HG03442 (cell line): ENCODE results near the gene SGMS1.
"Not testable (repeated sequence)": the region's sequence is repeated elsewhere in the genome, so short reads cannot be mapped to it uniquely, and the experiment has no call there.

ENCODE experiments used
- ATAC-seq: cut with Tn5 transposase; IDR thresholded peaks from one replicate; pipeline ENCODE4 v1.9.1; 2021; ENCODE audit warnings: mild to moderate bottlenecking, moderate library complexity; ENCODE audit not compliant: unreplicated experiment

SGMS1 gene

DNA sequence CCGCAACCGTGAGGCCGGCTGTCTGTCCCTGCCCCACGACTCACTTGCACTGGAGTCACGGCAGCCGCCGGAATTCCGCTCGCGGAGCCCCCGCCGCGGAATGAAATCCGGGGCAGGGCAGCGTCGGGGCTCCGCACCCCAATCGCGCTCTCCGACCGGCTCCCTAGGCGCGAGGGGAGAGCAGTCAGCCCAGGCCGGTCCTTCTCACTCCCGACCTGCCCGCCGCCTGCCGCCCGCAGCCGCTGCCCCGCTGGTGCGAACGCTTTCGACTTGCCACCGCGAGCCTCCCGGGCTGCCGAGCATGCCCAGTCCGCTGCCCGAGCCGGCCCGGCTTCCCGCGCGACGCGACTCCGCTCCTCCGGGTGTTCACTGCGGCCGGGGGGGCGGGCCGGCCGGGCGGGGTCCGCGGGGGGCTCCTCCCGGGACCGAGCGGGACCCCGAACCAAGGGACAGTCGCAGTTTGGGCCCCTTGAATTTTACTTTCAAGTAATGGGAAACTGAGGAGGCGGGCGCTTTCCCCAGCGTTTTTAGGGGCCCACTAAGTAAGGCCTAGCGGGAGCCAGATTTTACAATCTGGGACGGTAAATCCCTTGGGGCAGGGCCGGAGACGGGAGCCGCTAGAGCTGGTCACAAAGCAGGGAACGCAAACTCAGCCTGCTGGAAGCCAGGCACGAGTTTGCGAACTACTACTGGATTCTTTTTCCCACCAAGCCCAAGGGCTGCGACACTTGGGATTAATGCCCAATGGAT is at the start of gene SGMS1:
SGMS1 (minus strand) TSS at position 294 of the 750 bp plus-strand sequence. CDS start 279,842 bp downstream, outside the sequence.
- ATAC-seq = peak; percentile 28

DNA sequence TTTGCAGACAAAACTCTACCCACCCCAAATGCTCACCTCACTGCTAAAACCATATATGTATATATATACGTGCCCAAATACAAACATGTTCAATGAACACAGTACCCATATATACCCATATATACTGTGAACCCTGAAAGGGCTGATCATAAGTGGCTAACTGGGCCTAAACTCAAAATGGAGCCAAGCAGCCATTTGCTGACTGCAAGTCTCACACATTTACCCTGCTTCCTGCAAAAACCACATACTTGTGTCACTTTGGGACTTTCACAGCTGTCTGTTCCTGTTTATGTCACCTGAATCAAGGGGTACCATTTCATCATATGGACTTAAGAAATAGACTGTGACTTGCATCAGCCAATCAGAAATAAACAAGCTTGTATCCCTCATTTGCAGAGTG is 48.4 kb upstream of the SGMS1 start:
- peak; percentile 58 for ATAC-seq

DNA sequence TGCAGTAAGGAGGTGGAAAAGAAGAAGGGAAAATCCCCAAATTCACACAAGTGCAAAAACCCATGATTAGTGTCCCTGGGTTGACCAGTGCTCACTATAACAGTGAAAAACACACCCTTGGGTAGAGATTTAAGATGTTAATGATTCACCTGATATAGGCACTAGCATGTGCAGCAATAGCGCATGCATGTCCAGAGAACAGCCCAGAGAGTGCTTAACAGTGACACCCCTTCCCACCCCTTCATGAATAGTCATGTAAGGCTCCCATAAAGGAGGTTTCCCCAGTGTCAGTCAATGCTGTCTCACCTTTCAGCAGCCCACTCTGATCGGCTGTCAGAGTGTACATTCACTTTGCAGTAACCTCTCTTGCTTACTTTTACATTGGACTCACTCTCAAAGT is 47.9 kb upstream of the SGMS1 start:
- not testable (repeated sequence) for ATAC-seq

DNA sequence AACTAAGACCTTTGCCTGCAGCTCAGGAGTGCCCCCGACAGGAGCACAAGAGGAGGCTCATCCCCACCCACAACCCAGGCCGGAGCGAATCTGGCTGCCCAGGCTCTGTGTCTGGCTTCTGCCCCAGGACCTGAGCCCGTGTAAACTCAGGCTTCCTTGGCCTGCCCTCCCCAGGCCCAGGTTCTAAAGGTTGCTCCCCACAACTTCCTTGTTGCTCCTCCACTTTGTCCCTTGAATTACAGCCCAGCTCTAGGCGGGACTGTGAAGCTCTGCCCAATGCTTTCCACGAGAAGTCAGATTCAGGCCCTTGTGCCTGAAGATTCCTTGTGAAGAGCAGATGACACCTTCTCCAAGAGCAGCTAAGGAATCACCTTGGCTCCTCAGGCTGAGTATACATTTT is 46.2 kb upstream of the SGMS1 start:
- ATAC-seq = not testable (repeated sequence)

DNA sequence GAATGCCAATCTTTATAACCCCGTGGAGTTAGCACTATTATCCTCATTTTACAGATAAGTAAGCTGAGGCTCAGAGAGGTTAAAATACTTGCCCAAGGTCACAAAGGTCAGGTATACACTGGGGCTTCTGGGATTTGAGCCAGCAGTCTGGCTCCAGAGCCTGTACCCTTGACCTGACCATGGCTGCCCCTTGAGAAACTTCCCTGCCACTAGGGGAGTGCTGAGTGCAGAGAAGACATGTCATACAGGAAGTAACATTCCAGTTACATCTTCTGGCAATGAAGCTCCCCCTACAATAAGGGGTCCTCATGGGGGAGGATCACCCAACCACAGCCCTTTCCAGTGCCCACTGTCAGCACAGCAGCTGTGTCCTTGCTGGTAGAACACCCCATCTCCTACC is 43.6 kb upstream of the SGMS1 start:
- ATAC-seq = not testable (repeated sequence)

DNA sequence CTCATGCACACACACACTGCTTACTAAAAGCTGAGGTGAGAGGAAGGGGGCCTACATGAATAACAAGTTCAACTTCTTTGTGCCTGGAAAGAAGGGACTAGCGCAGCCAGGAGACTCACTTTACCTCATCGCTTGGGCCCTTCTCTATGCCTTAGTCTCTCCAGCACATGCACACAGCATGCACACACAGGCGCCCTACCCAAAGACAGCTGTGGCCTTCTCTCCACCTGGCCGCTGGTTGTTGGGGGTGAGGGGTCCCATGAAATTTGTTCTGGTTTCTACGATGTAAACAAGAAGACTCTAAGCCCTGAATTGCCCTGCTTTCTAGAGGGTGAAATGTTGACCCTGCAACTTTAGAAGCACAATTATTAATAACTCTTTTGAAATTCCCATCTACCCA is 38.7 kb upstream of the SGMS1 start:
- not testable (repeated sequence) for ATAC-seq

DNA sequence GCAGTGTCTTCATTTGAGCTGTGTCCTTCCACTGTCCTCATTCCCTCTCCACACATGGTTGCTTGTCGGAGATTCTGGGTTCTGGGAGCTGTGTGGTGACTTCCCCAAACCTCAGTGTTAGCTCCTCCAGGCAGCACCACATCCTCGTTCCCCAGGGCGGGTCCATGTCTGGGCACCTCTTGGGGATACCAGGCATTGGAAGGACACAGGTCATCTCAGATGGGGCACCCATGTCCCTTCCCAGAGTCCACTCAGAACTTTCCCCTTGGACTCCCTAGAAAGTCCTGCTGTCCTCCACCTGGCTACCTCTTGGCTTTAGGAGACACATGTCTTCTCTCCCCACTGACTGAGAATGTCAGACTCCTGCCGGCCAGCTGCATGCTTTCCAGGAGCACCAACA is 37.8 kb upstream of the SGMS1 start:
- ATAC-seq = not testable (repeated sequence)

DNA sequence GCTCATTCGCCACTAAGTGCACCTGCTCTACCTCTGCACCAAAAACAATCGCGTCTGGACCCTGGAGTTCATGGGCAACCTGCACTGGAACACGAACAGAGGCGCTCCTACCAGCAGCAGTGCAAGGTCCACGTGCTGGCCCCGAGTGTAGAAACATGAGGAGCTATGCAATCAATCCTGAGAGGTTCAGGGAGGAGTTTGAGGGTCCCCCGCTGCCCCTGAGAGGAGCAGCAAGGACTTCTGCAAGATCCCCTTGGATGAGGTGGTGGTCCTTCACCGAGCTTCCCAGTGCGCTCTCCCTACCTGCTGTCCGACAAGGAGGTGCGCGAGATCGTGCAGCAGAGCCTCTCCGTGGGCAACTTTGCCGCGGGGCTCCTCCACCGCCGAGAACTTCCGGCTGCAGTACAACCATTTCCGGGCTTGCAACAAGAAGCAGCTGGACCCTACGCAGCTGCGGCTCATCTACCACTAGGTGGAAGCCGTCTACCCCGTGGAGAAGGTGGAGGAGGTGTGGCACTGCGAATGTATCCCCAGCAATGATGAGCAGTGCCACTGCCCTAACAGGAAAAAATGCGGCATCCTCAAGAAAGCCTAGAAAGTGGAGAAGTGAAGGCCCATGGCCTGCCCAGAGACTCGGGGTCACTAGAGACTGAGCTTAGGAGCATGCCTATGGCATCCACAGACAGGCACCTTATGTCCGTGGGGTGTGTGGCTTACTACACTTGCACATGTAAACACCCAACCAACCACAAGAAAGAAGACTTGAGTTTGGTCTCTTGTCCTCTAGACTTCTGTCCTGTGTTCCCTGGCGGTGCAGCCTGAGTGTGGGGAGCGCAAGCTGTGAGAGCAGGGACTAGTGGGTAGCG is 36.3 kb upstream of the SGMS1 start:
- peak; percentile 99 for ATAC-seq

DNA sequence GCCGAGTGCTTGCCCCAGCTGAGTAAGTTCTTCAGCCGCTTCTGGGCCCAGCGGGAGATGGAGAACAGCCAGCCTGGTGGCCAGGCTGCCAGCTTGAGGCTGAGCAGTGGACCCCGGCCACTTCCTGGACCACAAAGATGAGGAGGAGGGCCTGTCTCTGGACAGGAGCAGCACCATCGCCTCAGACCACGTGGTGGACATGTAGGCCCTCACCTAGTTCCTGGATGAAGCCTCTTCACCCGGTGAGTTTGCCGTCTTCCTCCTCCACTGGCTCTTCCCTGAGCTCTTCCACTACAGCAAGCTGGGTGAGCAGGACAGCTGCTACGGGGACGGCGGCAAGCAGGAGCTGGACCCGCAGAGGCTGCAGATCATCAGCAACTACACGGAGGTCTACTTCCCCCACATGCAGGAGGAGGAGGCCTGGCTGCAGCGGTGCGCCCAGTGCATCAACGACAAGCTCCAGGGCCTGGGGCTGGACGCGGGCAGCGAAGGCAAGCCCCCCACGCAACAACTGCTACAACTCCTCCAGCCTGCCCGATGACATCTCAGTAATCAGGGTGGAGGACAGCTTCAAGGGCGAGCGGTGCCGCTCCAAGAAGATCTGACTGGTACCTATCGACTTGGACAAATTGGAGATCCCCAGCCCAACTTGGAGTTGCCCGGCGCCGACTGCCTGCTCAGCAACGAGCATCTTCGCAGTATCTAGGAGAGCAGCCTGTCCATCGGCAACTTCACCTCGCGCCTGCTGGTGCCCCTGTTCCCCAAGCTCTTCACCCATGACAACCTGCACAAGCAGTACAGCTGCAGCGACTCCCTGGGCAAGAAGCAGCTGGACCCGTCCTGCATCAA is 35.5 kb upstream of the SGMS1 start:
- ATAC-seq = not testable (repeated sequence)

DNA sequence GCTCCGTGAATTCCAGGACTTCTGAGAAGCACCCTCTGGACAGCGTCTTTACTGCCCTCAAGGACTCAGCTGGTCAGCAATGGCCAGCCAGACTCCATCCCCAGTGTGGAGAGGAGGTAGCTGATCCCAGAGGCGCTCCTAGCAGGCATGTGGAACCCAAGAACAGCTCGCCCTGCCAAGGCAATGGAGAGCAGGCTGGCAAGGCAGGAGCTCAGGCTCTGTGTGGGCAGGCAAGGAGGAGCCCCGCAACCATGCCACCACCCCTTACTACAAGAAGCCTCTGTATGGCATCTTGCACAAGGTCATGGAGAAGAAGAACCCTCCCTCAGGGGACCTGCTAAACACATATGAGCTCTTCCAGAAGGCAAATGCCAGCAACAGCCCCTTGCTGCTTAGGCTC is 34.4 kb upstream of the SGMS1 start:
- ATAC-seq = no peak

DNA sequence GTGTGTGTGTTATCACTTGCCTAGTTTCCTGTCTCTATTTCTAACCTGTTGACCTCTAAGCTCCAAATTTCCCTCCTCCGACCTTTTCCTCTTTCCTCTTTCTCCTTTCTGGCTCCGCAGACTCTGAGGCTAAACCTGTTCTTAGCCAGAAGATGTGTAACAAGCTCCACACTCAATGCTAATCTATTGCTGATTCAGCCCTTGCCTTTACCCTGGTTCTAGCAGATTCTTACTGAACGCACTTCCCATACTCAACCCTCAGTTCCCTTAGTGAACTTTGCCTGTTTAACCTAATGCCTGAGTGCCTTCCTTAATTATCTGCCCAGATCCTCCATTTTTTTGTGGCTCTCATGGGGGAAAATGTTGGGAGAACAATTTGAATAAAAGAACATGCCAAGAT is 30.0 kb upstream of the SGMS1 start:
- no peak for ATAC-seq

DNA sequence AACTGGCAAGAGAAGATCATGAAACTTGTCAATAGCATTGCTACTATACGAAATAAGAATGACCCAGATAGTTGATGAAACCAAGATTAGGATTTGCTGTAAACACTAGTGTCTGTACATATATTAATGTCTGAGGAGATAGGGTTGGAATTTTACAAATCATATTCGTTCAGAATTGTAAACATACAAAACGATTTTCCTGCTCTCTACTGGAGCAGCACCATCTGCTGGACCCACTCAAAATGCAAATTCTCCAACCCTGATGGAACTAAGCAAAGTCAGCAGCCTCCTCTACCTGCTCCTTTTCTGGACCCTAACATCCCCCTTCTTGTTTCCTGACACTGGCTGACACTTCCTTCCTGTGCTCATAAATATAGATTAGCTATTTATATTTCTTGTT is 29.4 kb upstream of the SGMS1 start:
- peak; percentile 34 for ATAC-seq

DNA sequence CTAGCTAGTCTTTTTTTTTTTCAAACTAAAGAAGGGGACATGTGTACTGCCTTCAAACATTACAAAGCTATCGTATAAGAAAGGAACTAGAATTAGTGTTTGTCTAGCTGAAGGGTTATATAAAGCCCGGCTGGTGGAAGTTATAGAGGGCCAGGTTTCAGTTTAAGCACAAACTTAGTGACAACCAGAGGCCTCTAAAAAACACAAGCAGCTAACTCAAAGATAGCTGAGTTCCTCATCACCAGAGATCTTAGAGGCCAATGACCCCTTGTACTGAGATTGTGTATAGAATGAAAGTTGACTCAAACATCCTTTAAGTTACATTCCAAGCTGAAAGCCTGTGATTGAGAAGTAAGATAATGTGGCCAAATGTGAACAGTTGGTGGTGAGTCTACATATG is 28.1 kb upstream of the SGMS1 start:
- no peak for ATAC-seq

DNA sequence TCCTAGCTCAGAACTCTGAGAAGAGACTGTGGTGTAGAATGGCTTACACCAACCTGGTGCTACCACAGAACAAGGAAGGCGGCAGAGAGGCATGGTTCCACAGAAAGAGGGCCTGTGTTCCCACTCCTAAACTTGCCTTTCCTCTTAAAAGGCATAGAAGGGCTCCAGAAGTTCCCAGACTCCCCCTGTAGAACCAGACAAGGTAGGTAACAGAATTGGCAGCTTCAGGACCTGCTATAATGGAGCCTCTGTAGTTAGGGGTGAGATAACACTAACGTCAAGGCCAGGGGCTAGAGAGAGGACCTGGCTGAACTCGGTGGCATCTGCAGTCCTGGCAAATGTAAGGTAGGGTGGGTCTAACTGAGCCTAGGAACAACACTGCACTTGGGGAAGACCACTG is 26.7 kb upstream of the SGMS1 start:
- no peak for ATAC-seq

DNA sequence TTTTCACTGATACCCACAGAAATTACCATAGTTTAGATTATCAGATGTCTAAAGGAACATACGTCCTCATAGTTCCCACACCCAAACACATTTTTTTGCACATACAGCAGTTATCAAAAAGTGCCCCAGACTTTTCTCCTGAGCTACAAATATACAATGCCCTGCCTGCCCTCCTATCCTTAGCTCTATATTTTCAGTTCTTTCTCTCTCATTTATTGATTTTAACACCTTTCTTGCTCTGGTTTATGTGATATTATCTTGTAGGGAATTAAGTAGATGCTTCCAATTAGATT is 25.1 kb upstream of the SGMS1 start:
- no peak for ATAC-seq

DNA sequence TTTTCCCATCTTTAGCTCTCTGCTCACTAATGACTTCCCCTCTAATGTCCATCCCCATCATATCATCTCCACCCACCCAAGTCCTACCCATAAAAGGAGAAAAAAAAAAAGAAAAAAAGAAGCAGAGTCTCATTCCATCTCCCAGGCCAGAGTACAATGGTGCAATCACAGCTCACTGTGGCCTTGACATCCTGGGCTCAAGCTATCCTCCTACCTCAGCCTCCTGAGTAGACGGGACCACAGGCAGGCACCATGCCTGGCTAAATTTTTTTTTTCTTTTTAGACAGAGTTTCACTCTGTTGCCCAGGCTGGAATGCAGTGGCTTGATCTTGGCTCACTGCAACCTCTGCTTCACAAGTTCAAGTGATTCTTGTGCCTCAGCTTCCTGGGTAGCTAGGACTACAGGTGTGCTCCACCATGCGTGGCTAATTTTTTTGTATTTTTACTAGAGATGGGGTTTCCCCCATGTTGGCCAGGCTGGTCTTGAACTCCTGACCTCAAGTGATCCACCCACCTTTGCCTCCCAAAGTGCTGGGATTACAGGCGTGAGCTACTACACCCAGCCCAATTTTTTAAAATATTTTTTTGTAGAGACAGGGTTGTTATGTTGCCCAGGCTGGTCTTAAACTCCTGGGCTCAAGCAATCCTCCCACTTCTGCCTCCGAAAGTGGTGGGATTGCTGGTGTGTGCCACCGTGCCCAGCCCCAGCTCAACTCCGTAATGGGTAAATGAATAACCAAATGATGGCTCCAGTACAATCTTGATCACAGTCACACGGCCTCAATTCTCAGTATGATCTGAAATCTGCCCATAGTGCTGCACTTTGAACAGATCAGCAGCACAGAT is 24.6 kb upstream of the SGMS1 start:
- peak; percentile 77 for ATAC-seq

DNA sequence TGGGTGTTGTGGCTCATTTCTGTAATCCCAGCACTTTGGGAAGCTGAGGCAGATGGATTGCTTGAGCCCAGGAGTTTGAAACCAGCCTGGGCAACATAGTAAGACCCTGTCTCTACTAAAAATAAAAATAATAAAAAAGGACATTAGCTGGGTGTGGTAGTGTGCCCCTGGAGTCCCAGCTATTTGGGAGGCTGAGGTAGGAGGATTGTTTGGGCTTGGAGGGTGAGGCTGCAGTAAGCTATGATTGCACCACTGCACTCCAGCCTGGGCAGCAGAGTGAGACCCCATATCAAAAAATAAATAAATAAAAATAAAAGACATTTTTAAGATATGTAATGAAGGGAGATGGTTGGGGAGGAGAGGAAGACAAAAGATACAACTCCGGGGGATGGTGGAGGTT is 23.6 kb upstream of the SGMS1 start:
- ATAC-seq = not testable (repeated sequence)

DNA sequence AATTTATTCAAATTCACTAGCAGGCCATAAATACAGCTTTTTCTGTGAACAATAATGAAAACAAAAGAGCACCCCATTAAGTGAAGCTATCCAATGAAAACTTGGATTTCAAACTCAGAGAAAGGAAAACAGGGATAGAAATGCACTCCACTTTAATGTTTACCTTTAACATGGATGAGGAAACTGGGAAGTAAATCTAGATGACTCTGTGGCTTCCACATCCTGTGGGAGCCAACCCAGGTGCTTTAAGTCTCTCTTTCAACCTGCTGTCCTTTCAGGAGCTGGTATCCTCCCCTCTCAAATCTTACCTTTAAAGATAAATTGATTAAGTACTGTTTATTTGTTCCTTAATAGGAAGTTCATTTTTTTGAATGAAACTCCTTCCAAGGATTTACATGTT is 21.5 kb upstream of the SGMS1 start:
- ATAC-seq = no peak

DNA sequence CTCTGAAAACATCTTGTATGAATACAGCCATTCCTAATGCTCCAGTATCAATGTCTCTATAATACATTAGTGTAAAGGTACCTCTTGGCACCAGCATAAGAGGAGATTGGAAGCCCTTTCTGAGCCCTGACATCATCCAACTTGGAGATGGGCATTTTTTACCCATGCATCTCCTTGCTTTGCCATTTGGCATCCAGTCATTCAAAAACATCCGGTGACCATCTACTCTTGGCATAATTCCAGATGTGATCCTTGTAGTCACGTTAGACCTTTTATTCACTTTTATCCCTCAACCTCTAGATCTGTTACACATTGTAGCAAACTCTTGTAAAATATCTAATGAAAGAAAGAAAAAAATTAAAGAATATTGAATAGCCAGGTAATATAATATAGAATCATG is 17.9 kb upstream of the SGMS1 start:
- ATAC-seq = no peak

DNA sequence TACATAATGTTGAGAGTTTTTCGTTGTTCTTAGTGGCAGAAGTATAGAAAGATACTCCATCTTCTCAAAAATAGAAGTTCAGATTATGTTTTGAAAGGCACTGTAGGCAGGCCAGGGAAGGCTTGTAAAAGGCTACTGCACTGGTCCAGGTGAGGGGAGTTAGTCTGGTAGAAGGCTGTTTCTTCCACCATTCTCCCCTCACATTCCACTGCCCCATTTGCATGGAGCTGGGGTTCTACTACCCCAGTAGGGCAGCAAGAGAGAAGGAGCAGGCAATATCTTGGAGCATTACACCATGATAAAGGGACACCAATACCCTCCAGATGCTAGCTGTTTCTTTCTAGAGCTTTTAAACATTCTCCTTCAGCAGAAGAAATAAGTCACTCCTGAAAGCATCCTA is 16.5 kb upstream of the SGMS1 start:
- ATAC-seq = no peak
